Keratinocyte (primary cell): ENCODE results near the gene NRXN2.

ENCODE experiments used
- EZH2 ChIP-seq: IDR thresholded peaks from one replicate; pipeline ENCODE4 v1.6.1; 2012; ENCODE audit warnings: inconsistent platforms, mild to moderate bottlenecking, low read length, moderate library complexity
- TF ChIP-seq, protein P1 (sequence below), 3 experiments: IDR thresholded peaks in 1 of 3; conservative IDR thresholded peaks in 1 of 3; optimal IDR thresholded peaks in 1 of 3; 2 replicates in 2 of 3; 3 replicates in 1 of 3; pipeline versions ENCODE3 to v1.5.1; 2011; ENCODE audit warnings: low read length in 3 of 3, mild to moderate bottlenecking in 3 of 3, moderate library complexity in 2 of 3, control low read depth in 1 of 3, inconsistent platforms in 1 of 3; ENCODE audit not compliant: insufficient read depth in 2 of 3; ENCODE audit errors: extremely low read depth in 1 of 3

DNA sequence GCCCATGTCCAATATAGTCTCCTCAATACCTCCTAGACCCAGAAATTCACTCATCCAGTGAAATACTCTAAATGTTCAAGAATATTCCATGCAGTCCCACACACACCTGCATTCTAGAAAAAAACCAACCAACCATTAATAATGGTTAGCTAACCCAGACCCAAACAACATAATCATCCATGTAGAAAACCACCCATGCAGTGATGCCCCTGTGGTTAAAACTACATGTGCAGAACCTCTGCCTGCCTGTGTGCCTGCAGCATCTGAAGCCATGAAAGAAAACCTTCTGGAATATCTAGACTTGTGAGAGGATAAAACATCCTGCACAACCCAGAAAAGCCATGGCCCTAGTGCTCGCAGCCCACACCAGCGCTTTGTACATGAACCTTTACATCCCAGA is 84.2 kb downstream of the NRXN2 start:
- TF ChIP-seq, protein P1, sequence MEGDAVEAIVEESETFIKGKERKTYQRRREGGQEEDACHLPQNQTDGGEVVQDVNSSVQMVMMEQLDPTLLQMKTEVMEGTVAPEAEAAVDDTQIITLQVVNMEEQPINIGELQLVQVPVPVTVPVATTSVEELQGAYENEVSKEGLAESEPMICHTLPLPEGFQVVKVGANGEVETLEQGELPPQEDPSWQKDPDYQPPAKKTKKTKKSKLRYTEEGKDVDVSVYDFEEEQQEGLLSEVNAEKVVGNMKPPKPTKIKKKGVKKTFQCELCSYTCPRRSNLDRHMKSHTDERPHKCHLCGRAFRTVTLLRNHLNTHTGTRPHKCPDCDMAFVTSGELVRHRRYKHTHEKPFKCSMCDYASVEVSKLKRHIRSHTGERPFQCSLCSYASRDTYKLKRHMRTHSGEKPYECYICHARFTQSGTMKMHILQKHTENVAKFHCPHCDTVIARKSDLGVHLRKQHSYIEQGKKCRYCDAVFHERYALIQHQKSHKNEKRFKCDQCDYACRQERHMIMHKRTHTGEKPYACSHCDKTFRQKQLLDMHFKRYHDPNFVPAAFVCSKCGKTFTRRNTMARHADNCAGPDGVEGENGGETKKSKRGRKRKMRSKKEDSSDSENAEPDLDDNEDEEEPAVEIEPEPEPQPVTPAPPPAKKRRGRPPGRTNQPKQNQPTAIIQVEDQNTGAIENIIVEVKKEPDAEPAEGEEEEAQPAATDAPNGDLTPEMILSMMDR (optimal IDR thresholded peaks at IDR 0.05 in 1 of 3, IDR thresholded peaks at IDR 0.05 in 1 of 3, conservative IDR thresholded peaks at IDR 0.05 in 1 of 3; ENCODE audit: extremely low read depth in 1 of 3, insufficient read depth in 2 of 3, low read length in 3 of 3) = no peak
- TF ChIP-seq EZH2 = no peak
